A673 (cell line): Measurements from ENCODE around the gene RALGPS1.

ENCODE experiments used
- CTCF ChIP-seq: fragments of 300-800, 200-600 bp; sonication (generic); conservative IDR thresholded peaks from 2 replicates; pipeline ENCODE4 v1.5.1; 2017; ENCODE audit warnings: low read depth, mild to moderate bottlenecking, antibody characterized with exemption, low read length, moderate library complexity, mixed read lengths
- EZH2 ChIP-seq: fragments of 200-600 bp; sonication (generic); IDR thresholded peaks from 2 replicates; pipeline ENCODE4 v1.6.1; 2017; ENCODE audit warnings: borderline replicate concordance, low read depth, mild to moderate bottlenecking, mixed read lengths, antibody characterized with exemption, low read length; ENCODE audit not compliant: poor library complexity, severe bottlenecking

GRCh38 chr9:127020036-127020801, 105.6 kb downstream of the RALGPS1 start:
- TF ChIP-seq CTCF (no peak), EZH2 (no peak)
